Mucosa of descending colon (tissue), 3 donors: ENCODE results near the gene COL25A1. TPM values are rescaled to one million over a fixed set of nuclear protein-coding genes. Genes with fewer than 3 reads are reported as not detected.

ENCODE experiments used
- ATAC-seq: fragments of 200-7000 bp; cut with Tn5 transposase; one replicate; pipeline ENCODE4 v1.9.1; 2020; ENCODE audit warnings: mild to moderate bottlenecking, moderate library complexity
- DNase-seq, 3 donors: peaks; one replicate each; pipeline ENCODE4 v3.0.0-alpha.2; 2020
- H3K36me3 ChIP-seq: fragments of 200-600 bp; one replicate; pipeline ENCODE4 v1.8.0; 2021; ENCODE audit warnings: low read depth, mild to moderate bottlenecking
- H3K4me1 ChIP-seq: fragments of 200-600 bp; one replicate; pipeline ENCODE4 v1.8.0; 2021; ENCODE audit warnings: low read depth, mild to moderate bottlenecking
- H3K4me3 ChIP-seq: fragments of 200-600 bp; one replicate; pipeline ENCODE4 v1.8.0; 2021; ENCODE audit warnings: mild to moderate bottlenecking
- H3K9me3 ChIP-seq: fragments of 200-600 bp; one replicate; pipeline ENCODE4 v1.8.0; 2021; ENCODE audit warnings: mild to moderate bottlenecking
- intact Hi-C, 2 donors: fragments of 100-400 bp; cut with DNase I in 1 of 2; cut with micrococcal nuclease in 1 of 2; formaldehyde crosslinking; loops; one replicate each; pipeline versions ENCODE4 v1.11.0 to v1.11.1; 2022; cut with DNase I, micrococcal nuclease
- total RNA-seq, 3 donors: library from RNA; stranded (reverse); fragmentation: NEBNext Ultra II Directional in 2 of 3; extraction: Animal tissue kit (Norgen Biotek cat#: 25700) in 2 of 3; gene quantifications; one replicate each; pipeline versions ENCODE4 v1.2.1 to v1.2.4, GENCODE V29; 2021 to 2023
- TF ChIP-seq, protein P1 (sequence below): fragments of 200-600 bp; IDR thresholded peaks from one replicate; pipeline ENCODE4 v1.8.0; 2022; ENCODE audit warnings: antibody characterized with exemption, mild to moderate bottlenecking
- donor health status: DM: no; HTN: no; CAD: no; lungs with moderate emphysema.
- donor health status: DM: no; HTN: no; CAD: no.
- donor health status: DM: no; HTN: yes; CAD: no.

The COL25A1 gene
- total RNA-seq, 3 donors from 2014 or later = 0.12 to 0.35 (median 0.14) TPM

DNA sequence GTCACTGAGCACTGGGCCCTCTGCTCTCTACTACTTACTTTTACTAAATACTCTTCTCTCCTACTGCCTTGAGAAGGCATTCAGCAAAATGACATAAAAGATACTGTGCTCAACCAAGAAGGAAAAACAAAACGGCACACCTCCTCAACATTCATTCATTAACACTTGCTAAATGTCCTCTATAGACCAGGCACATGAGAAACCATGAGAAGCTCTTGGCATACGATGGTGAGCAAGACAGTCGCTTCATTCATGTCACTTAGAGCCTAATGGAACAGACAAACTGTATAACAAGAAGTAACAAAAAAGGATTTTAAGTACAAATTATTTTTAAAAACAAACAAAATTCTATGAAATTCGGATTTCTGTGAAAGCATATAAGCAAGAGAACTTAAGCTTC lies 38.7 kb downstream of the COL25A1 start:
- Histone ChIP-seq H3K36me3 (no peaks in the 10 kb centered on the region), H3K4me3 (no peak overlapping the region), H3K9me3 (no peaks in the 10 kb centered on the region), H3K4me1 (no peaks in the 10 kb centered on the region)
- DNase-seq = no peak
- no peak for ATAC-seq
- TF ChIP-seq, protein P1, sequence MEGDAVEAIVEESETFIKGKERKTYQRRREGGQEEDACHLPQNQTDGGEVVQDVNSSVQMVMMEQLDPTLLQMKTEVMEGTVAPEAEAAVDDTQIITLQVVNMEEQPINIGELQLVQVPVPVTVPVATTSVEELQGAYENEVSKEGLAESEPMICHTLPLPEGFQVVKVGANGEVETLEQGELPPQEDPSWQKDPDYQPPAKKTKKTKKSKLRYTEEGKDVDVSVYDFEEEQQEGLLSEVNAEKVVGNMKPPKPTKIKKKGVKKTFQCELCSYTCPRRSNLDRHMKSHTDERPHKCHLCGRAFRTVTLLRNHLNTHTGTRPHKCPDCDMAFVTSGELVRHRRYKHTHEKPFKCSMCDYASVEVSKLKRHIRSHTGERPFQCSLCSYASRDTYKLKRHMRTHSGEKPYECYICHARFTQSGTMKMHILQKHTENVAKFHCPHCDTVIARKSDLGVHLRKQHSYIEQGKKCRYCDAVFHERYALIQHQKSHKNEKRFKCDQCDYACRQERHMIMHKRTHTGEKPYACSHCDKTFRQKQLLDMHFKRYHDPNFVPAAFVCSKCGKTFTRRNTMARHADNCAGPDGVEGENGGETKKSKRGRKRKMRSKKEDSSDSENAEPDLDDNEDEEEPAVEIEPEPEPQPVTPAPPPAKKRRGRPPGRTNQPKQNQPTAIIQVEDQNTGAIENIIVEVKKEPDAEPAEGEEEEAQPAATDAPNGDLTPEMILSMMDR = no peak
- intact Hi-C loops = no loop called here

DNA sequence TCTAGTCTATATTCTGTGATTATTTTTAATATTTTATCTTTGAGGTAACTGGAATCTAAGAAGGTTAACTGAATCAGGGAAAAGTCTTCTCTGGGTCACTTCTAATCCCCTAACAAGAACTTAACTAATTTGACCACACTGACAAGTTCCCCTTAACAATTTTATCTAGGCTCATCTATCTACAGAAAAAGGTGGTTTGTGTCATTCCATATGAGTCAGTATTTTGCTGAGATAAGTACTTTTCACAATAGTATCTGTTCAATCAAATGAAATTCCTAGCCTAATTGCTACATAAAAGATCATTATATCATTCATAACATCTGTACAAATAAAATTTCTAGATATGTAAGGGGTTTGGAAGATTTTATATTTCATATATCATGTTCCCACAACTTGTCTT lies 45.6 kb downstream of the COL25A1 start:
- H3K36me3 ChIP-seq = no peaks in the 10 kb centered on the region
- H3K4me3 ChIP-seq = no peak overlapping the region
- no peak for DNase-seq
- H3K4me1 ChIP-seq = no peaks in the 10 kb centered on the region
- intact Hi-C loops = no loop called here
- no peaks in the 10 kb centered on the region for H3K9me3 ChIP-seq
- TF ChIP-seq, protein P1 = no peak
- ATAC-seq = no peak

DNA sequence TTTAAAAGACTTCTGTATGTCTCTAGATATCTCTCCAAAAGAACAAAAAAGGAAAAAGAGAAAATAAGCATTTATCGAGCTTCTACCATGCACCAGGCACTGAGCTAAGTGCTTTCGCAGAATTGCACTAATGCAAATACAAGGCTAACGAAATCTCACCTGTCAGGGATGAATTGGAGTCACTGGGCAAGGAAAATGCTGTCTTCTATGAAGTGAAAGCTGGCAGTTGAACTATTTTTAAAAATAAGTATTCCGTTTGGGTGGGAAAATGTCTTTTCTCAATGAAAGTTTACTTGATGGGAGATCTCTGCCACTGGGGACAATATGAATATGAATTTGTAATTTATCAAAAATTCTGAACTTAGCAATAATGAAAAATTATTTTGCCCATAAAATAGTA lies 47.6 kb downstream of the COL25A1 start:
- intact Hi-C loops = no loop called here

DNA sequence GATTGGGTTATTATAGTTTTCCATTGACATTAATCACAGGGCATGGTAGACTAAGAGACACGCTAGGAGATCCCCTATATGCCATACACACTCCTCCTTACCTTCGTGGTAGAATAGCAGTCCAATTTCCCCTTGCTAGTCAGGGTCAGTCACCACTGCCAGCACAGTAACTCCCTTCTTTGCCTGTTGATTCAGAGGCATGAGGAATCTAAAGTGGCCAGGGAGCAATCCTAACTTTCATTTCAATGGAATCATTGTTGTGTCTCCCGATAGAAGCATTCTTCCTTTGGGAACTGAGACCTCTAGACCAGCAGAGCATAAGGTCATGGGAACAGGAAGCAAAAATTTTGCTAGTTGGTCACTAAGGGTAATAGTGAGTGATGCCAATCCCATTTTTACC lies 51.1 kb downstream of the COL25A1 start:
- H3K9me3 ChIP-seq = no peaks in the 10 kb centered on the region
- TF ChIP-seq, protein P1 = no peak
- DNase-seq (no peak), ATAC-seq (no peak)
- intact Hi-C loops = no loop called here
- H3K36me3 ChIP-seq = no peaks in the 10 kb centered on the region
- H3K4me1 ChIP-seq = no peaks in the 10 kb centered on the region
- H3K4me3 ChIP-seq = no peak overlapping the region

More for the DNA sequence above, 47.6 kb downstream of the COL25A1 start:
- no peak for DNase-seq
- Histone ChIP-seq H3K9me3 (no peaks in the 10 kb centered on the region), H3K4me3 (no peak overlapping the region), H3K4me1 (no peaks in the 10 kb centered on the region), H3K36me3 (no peaks in the 10 kb centered on the region)
- ATAC-seq = no peak
- TF ChIP-seq, protein P1 = no peak

DNA sequence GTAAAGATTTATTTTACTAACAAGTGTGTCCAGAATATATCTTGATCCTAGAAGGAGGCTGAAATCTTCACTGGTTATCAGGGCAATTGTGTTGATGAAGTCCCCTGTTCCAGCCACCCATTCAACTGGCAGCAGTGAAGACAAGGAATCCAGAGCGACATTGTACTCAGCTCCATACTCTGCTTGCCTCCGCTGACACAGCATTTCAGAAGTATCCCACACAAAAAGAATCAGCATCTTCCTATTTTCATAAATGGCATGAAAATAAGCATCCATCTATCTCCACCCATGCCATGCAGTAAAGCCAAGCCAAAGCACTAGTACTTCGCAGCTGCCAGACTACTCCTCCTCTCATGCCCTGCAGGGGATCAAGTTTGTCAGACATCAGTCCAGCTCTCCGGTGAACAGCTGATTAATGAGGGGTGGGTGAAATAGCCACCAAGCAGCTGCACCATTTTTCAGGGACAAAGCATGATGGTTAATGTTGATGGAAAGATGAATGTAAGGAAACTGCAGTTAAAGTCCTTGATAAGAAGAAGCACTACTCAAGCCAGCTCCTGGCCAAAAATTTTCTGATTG lies 54.0 kb downstream of the COL25A1 start:
- ATAC-seq = no peak
- intact Hi-C loops = no loop called here

More for the DNA sequence above, 54.0 kb downstream of the COL25A1 start:
- Histone ChIP-seq H3K4me1 (no peaks in the 10 kb centered on the region), H3K4me3 (no peak overlapping the region), H3K36me3 (no peaks in the 10 kb centered on the region), H3K9me3 (no peaks in the 10 kb centered on the region)
- TF ChIP-seq, protein P1 = no peak
- no peak for DNase-seq
